Ovary (tissue), 9 donors: Measurements from ENCODE around the gene RIPOR3. TPM values are rescaled to one million over a fixed set of nuclear protein-coding genes. Genes with fewer than 3 reads are reported as not detected.

ENCODE experiments used
- DNase-seq, 5 donors: peaks; one replicate each; pipeline ENCODE4 v3.0.0-alpha.2; 2019 to 2020
- H3K27ac ChIP-seq, 2 donors: fragments of 200-600 bp; one replicate each; pipeline versions ENCODE4 v1.5.1 to v1.8.0; 2019 to 2022
- H3K27me3 ChIP-seq: fragments of 200-600 bp; one replicate; pipeline ENCODE4 v1.8.0; 2022
- H3K36me3 ChIP-seq: fragments of 200-600 bp; sonication (generic); one replicate; pipeline ENCODE4 v1.5.1; 2019
- H3K4me1 ChIP-seq: one replicate; pipeline ENCODE4 v1.8.1; 2013; ENCODE audit warnings: mild to moderate bottlenecking, moderate library complexity; ENCODE audit not compliant: insufficient read depth
- H3K4me3 ChIP-seq: fragments of 200-600 bp; sonication (generic); one replicate; pipeline ENCODE4 v1.5.1; 2017
- H3K9me3 ChIP-seq, 2 donors: fragments of 200-600 bp in 1 of 2; sonication (generic) in 1 of 2; one replicate each; pipeline versions ENCODE4 v1.5.1 to v1.8.1; 2013 to 2019; ENCODE audit warnings: mild to moderate bottlenecking in 1 of 2, moderate library complexity in 1 of 2
- CTCF ChIP-seq, 3 donors: fragments of 450-650 bp in 2 of 3; fragments of 200-600 bp in 1 of 3; IDR thresholded peaks; one replicate each; pipeline versions ENCODE4 v1.5.1 to v1.8.0; 2016 to 2022; ENCODE audit warnings: antibody characterized with exemption in 3 of 3, mild to moderate bottlenecking in 1 of 3
- EP300 ChIP-seq: sonication (generic); formaldehyde crosslinking; IDR thresholded peaks from one replicate; pipeline ENCODE4 v1.6.1; 2017; ENCODE audit warnings: antibody characterized with exemption
- POLR2A ChIP-seq: fragments of 450-650 bp; IDR thresholded peaks from one replicate; pipeline ENCODE4 v1.6.1; 2017; ENCODE audit warnings: antibody characterized with exemption, mild to moderate bottlenecking, moderate library complexity
- WGBS, 3 donors: extraction: QIAGEN DNeasy Blood & Tissue Kit in 1 of 3; methylation state at CpG; one replicate each; pipeline versions ENCODE4 v1.1.5 to v1.1.7; 2013 to 2017; 5-methylcytosine and 5-hydroxymethylcytosine counted together
- intact Hi-C, 4 donors: fragments of 100-400 bp; cut with DNase I; formaldehyde crosslinking; loops; one replicate each; pipeline versions ENCODE4 v1.11.0 to v1.15.1; 2022 to 2023
- polyA plus RNA-seq, 2 donors: library from polyadenylated mRNA; stranded (reverse); fragments of 200-250 nt in 1 of 2; fragments of 350-450 nt in 1 of 2; fragmentation: Illumina TruSeq in 1 of 2; extraction: RNeasy Lipid Tissue Mini Kit (QIAGEN cat#74804) in 1 of 2; gene quantifications; one replicate each; pipeline ENCODE4 v1.2.3, GENCODE V29; 2013 to 2014
- total RNA-seq, 7 donors: library from RNA; depleted of rRNA in 2 of 7; stranded (reverse); fragments of >200 nt in 2 of 7; fragmentation: NEBNext Ultra II Directional in 3 of 7; extraction: Animal tissue kit (Norgen Biotek cat#: 25700) in 3 of 7; gene quantifications; one replicate each; pipeline versions ENCODE4 v1.1.0 to v1.2.4, GENCODE V29; 2016 to 2023
- donor health status: DM: no; HTN: no; CAD: no; lungs with moderate emphysema.
- donor health status: DM: no; HTN: no; CAD: no.
- donor health status: Bipolar disorder and iron deficiency.
- donor health status: DM: yes; HTN: yes; CAD: no.
- donor health status: DM: no; HTN: no; CAD: no.
- donor health status: DM: yes; HTN: yes; CAD: no.

RIPOR3 gene
- total and polyA plus RNA-seq, 9 donors, result 1.3 to 22.7 (median 8.0) TPM

- peaks cover 23% of the 10 kb centered on the region for H3K4me1 ChIP-seq
- DNase-seq, result no peak
- H3K9me3 ChIP-seq, result no peaks in the 10 kb centered on the region
- WGBS, 3 donors, result 58 to 72% (median 67%) methylated on average over 5 of the region's 5 CpGs
- no peak overlapping the region for H3K27ac ChIP-seq
- H3K4me3 ChIP-seq, result no peak overlapping the region
- TF ChIP-seq EP300, result no peak
- no peak for TF ChIP-seq CTCF (IDR thresholded peaks at IDR 0.05)
- TF ChIP-seq POLR2A, result no peak
- no peaks in the 10 kb centered on the region for H3K27me3 ChIP-seq
- no peaks in the 10 kb centered on the region for H3K36me3 ChIP-seq
- intact Hi-C loops, result no loop called here
These were observed 130.5 kb downstream of the RIPOR3 start for GRCh38 chr20:50560867-50561266.

GRCh38 chr20:50559856-50560638, 131.3 kb downstream of the RIPOR3 start:
- Histone ChIP-seq H3K4me3 (no peak overlapping the region), H3K27ac (no peak overlapping the region), H3K36me3 (no peaks in the 10 kb centered on the region), H3K27me3 (no peaks in the 10 kb centered on the region), H3K9me3 (no peaks in the 10 kb centered on the region), H3K4me1 (peaks cover 23% of the 10 kb centered on the region)
- intact Hi-C loops, result no loop called here
- 67 to 73% (median 70%) methylated on average over 8 of the region's 8 CpGs for WGBS, 3 donors
- no peak for DNase-seq
- no peak for TF ChIP-seq CTCF (IDR thresholded peaks at IDR 0.05)
- TF ChIP-seq EP300, result no peak
- TF ChIP-seq POLR2A, result no peak

DNA sequence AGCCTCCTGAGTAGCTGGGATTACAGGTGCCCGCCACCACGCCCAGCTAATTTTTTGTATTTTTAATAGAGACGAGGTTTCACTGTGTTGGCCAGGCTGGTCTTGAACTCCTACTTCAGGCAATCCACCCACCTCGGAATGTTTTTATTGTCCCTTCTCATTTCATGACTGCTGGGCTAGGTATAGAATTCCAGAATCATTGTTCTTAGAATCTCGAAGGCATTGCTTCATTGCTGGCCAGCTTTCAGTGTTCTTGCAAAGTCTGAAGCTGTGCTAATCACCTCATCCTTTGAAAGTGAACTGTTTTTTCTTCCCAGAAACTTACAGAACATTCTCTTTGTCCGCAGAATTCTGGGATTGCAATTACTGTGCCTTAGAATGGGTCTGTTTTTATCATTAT, 132.2 kb downstream of the RIPOR3 start:
- peaks cover 23% of the 10 kb centered on the region for H3K4me1 ChIP-seq
- no peak for TF ChIP-seq POLR2A
- no peak for TF ChIP-seq CTCF (IDR thresholded peaks at IDR 0.05)
- TF ChIP-seq EP300, result no peak
- no peaks in the 10 kb centered on the region for H3K9me3 ChIP-seq
- intact Hi-C loops, result no loop called here
- no peak overlapping the region for H3K27ac ChIP-seq
- 92 to 99% (median 96%) methylated on average over 6 of the region's 6 CpGs for WGBS, 3 donors
- H3K4me3 ChIP-seq, result no peak overlapping the region
- no peaks in the 10 kb centered on the region for H3K27me3 ChIP-seq
- no peaks in the 10 kb centered on the region for H3K36me3 ChIP-seq
- DNase-seq, result no peak

DNA sequence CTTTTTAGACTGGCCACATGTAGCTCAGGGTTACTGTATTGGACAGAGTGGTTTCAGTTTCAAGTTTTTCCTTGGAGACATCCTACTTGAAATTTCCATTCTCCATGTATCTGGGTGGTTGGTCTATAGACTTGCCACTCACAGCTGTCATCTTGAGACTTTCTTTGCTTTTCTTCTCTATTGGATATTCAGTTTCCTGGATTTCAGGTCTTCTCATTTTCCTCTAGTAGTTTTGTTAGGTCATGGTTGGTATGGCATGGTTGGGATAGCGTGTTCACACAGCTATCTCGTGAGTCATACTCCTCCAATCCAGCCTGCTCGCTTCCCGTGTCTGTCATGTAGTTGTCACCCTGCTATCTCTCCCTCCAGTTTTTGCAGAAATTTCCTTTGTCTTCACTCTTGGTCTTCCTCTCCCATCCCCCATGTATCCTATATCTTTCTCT, 132.8 kb downstream of the RIPOR3 start:
- 70 to 88% (median 81%) methylated on average over 4 of the region's 4 CpGs for WGBS, 3 donors
- intact Hi-C loops, result no loop called here
- no peak overlapping the region for H3K27ac ChIP-seq

More for the DNA sequence above, 132.8 kb downstream of the RIPOR3 start:
- Histone ChIP-seq H3K4me1 (peaks cover 23% of the 10 kb centered on the region), H3K9me3 (no peaks in the 10 kb centered on the region), H3K36me3 (no peaks in the 10 kb centered on the region), H3K27me3 (no peaks in the 10 kb centered on the region), H3K4me3 (no peak overlapping the region)
- no peak for DNase-seq
- TF ChIP-seq CTCF (IDR thresholded peaks at IDR 0.05), result no peak
- TF ChIP-seq EP300, result no peak
- TF ChIP-seq POLR2A, result no peak
